HepG2 (cell line): ENCODE data around the gene VPS18.

Source experiments
- EP300 ChIP-seq, 3 experiments: sonication (generic) in 1 of 3; formaldehyde crosslinking in 1 of 3; IDR thresholded peaks; 2 replicates each; pipeline versions ENCODE4 v1.5.1 to v1.6.1; 2011 to 2020; ENCODE audit warnings: low read depth in 2 of 3, low read length in 2 of 3, borderline replicate concordance in 1 of 3, improper control_type of control experiment in 1 of 3, mild to moderate bottlenecking in 1 of 3, missing genetic modification reagents in 1 of 3, moderate library complexity in 1 of 3
- NFYB ChIP-seq: sonication (generic); formaldehyde crosslinking; IDR thresholded peaks from 2 replicates; pipeline ENCODE4 v1.4.0; 2020; ENCODE audit warnings: missing genetic modification reagents
- RBAK ChIP-seq: sonication (generic); formaldehyde crosslinking; IDR thresholded peaks from 2 replicates; pipeline ENCODE4 v1.5.1; 2020; ENCODE audit warnings: mild to moderate bottlenecking, missing genetic modification reagents
- TAF1 ChIP-seq: sonication (generic); formaldehyde crosslinking; IDR thresholded peaks from 2 replicates; pipeline ENCODE4 v1.4.0; 2020; ENCODE audit warnings: missing genetic modification reagents
- ZMYM3 ChIP-seq: sonication (generic); formaldehyde crosslinking; IDR thresholded peaks from 2 replicates; pipeline ENCODE4 v1.5.1; 2020; ENCODE audit warnings: mild to moderate bottlenecking, missing genetic modification reagents
- TF ChIP-seq, protein P1 (sequence below): sonication (generic); formaldehyde crosslinking; IDR thresholded peaks from 2 replicates; pipeline ENCODE4 v1.4.0; 2020; ENCODE audit warnings: missing genetic modification reagents
- TF ChIP-seq, protein P2 (sequence below): sonication (generic); formaldehyde crosslinking; IDR thresholded peaks from 2 replicates; pipeline ENCODE4 v1.5.0; 2020; ENCODE audit warnings: mild to moderate bottlenecking, missing genetic modification reagents, moderate library complexity
- TF ChIP-seq, protein P3 (sequence below): conservative IDR thresholded peaks from 2 replicates; pipeline ENCODE4 v1.6.1; 2018; ENCODE audit warnings: missing genetic modification reagents

DNA sequence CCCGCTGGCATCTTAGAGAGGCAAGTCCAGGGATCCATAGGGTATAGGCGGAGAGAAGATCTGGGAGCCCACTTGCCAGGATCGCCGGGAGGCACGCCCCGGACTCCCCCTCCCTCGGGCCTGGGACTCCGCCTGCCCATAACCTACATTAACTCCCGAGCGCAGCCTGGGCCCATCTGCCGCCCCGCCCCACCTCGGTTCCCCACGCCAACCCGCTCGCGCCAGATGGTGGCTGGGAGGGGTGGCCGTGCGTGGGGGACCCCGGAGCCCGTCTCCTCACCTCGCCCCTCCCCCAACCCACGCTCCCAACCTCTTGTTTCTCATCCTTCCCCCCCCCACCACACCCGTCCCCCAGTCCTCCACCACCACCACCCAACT is 33.2 kb downstream of the VPS18 start:
- TF ChIP-seq, protein P1, sequence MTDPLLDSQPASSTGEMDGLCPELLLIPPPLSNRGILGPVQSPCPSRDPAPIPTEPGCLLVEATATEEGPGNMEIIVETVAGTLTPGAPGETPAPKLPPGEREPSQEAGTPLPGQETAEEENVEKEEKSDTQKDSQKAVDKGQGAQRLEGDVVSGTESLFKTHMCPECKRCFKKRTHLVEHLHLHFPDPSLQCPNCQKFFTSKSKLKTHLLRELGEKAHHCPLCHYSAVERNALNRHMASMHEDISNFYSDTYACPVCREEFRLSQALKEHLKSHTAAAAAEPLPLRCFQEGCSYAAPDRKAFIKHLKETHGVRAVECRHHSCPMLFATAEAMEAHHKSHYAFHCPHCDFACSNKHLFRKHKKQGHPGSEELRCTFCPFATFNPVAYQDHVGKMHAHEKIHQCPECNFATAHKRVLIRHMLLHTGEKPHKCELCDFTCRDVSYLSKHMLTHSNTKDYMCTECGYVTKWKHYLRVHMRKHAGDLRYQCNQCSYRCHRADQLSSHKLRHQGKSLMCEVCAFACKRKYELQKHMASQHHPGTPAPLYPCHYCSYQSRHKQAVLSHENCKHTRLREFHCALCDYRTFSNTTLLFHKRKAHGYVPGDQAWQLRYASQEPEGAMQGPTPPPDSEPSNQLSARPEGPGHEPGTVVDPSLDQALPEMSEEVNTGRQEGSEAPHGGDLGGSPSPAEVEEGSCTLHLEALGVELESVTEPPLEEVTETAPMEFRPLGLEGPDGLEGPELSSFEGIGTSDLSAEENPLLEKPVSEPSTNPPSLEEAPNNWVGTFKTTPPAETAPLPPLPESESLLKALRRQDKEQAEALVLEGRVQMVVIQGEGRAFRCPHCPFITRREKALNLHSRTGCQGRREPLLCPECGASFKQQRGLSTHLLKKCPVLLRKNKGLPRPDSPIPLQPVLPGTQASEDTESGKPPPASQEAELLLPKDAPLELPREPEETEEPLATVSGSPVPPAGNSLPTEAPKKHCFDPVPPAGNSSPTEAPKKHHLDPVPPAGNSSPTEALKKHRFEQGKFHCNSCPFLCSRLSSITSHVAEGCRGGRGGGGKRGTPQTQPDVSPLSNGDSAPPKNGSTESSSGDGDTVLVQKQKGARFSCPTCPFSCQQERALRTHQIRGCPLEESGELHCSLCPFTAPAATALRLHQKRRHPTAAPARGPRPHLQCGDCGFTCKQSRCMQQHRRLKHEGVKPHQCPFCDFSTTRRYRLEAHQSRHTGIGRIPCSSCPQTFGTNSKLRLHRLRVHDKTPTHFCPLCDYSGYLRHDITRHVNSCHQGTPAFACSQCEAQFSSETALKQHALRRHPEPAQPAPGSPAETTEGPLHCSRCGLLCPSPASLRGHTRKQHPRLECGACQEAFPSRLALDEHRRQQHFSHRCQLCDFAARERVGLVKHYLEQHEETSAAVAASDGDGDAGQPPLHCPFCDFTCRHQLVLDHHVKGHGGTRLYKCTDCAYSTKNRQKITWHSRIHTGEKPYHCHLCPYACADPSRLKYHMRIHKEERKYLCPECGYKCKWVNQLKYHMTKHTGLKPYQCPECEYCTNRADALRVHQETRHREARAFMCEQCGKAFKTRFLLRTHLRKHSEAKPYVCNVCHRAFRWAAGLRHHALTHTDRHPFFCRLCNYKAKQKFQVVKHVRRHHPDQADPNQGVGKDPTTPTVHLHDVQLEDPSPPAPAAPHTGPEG (CRISPR knock-in tag) = no peak
- TF ChIP-seq, protein P2, sequence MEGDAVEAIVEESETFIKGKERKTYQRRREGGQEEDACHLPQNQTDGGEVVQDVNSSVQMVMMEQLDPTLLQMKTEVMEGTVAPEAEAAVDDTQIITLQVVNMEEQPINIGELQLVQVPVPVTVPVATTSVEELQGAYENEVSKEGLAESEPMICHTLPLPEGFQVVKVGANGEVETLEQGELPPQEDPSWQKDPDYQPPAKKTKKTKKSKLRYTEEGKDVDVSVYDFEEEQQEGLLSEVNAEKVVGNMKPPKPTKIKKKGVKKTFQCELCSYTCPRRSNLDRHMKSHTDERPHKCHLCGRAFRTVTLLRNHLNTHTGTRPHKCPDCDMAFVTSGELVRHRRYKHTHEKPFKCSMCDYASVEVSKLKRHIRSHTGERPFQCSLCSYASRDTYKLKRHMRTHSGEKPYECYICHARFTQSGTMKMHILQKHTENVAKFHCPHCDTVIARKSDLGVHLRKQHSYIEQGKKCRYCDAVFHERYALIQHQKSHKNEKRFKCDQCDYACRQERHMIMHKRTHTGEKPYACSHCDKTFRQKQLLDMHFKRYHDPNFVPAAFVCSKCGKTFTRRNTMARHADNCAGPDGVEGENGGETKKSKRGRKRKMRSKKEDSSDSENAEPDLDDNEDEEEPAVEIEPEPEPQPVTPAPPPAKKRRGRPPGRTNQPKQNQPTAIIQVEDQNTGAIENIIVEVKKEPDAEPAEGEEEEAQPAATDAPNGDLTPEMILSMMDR (CRISPR knock-in tag) = no peak
- TF ChIP-seq ZMYM3 (CRISPR knock-in tag) (no peak), EP300 (IDR thresholded peaks at IDR 0.05; ENCODE audit: low read depth in 2 of 2, low read length in 2 of 2) (no peak), EP300 (CRISPR knock-in tag; IDR thresholded peaks at IDR 0.05; ENCODE audit: borderline replicate concordance) (no peak), RBAK (CRISPR knock-in tag) (no peak), NFYB (CRISPR knock-in tag) (no peak), TAF1 (CRISPR knock-in tag) (no peak)
- TF ChIP-seq, protein P3, sequence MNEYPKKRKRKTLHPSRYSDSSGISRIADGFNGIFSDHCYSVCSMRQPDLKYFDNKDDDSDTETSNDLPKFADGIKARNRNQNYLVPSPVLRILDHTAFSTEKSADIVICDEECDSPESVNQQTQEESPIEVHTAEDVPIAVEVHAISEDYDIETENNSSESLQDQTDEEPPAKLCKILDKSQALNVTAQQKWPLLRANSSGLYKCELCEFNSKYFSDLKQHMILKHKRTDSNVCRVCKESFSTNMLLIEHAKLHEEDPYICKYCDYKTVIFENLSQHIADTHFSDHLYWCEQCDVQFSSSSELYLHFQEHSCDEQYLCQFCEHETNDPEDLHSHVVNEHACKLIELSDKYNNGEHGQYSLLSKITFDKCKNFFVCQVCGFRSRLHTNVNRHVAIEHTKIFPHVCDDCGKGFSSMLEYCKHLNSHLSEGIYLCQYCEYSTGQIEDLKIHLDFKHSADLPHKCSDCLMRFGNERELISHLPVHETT = no peak
